HG03565 (cell line): ENCODE results near the gene APOA1.
"Not testable (repeated sequence)": the region's sequence is repeated elsewhere in the genome, so short reads cannot be mapped to it uniquely, and the experiment has no call there.

ENCODE experiments used
- ATAC-seq: cut with Tn5 transposase; IDR thresholded peaks from one replicate; pipeline ENCODE4 v1.9.1; 2021; ENCODE audit warnings: mild to moderate bottlenecking, moderate library complexity; ENCODE audit not compliant: unreplicated experiment

The APOA1 gene

GRCh38 chr11:116835042-116835772, 2.2 kb downstream of the APOA1 start:
- no peak for ATAC-seq

DNA sequence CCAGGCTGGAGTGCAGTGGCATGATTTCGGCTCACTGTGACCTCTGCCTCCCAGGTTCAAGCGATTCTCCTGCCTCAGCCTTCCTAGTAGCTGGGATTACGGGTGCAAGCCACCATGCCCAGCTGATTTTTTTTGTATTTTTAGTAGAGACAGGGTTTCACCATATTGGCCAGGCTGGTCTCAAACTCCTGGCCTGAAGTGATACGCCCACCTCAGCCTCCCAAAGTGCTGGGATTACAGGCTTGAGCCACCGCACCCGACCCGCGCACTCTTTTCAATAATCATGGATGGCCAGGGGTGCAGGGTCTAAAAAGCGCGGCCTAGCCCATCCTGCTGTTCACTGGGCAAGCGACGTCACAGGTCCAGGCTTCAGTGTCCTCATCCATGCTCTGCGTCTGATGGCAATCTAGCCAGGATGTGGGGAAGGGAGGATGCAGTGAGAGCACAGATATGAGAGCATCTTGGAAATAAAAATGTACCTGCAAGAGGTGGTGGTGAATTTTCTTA, 2.8 kb downstream of the APOA1 start:
- not testable (repeated sequence) for ATAC-seq

DNA sequence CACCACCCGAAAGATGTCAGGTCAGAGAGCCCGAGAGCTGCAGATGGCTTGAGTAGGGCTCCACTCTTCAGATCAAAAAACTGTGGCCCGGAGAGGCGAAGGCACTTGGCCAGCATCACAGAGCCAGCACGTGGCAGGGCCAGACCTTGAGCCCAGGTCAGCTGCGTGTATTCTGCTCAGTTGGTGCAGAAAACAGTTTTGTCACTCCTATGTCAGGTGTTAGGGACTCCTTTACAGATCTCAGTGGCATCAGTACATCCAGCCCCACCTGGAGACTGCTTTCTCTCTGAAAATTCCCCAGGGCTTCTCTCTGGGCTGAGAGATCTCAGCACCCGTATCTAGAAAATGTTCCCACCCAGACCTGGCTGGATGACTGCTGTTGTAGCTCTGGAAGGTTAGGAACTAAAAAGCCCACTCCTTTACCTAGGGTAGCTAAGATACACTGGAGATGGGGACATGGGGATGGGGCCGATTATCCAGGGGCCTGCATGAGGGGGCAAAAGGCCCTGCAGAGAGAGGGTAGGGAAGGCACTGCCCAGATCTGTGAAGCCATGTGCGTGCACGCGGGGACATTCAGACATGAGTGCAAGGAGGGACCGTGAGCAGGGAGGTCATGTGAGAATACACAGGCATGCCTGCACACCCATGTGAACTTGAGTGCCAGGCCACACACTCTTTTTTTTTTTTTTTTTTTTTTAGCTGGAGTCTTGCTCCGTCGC, 3.4 kb downstream of the APOA1 start:
- ATAC-seq = no peak

GRCh38 chr11:116833491-116833815, 4.0 kb downstream of the APOA1 start:
- no peak for ATAC-seq

DNA sequence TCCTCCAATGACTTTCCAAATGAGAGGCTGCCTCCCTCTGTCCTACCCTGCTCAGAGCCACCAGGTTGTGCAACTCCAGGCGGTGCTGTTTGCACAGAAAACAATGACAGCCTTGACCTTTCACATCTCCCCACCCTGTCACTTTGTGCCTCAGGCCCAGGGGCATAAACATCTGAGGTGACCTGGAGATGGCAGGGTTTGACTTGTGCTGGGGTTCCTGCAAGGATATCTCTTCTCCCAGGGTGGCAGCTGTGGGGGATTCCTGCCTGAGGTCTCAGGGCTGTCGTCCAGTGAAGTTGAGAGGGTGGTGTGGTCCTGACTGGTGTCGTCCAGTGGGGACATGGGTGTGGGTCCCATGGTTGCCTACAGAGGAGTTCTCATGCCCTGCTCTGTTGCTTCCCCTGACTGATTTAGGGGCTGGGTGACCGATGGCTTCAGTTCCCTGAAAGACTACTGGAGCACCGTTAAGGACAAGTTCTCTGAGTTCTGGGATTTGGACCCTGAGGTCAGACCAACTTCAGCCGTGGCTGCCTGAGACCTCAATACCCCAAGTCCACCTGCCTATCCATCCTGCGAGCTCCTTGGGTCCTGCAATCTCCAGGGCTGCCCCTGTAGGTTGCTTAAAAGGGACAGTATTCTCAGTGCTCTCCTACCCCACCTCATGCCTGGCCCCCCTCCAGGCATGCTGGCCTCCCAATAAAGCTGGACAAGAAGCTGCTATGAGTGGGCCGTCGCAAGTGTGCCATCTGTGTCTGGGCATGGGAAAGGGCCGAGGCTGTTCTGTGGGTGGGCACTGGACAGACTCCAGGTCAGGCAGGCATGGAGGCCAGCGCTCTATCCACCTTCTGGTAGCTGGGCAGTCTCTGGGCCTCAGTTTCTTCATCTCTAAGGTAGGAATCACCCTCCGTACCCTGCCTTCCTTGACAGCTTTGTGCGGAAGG, 4.8 kb downstream of the APOA1 start:
- no peak for ATAC-seq

- no peak for ATAC-seq
Observed at GRCh38 chr11:116831790-116832349, 5.6 kb downstream of the APOA1 start.

GRCh38 chr11:116830184-116830912, 7.1 kb downstream of the APOA1 start:
- no peak for ATAC-seq

DNA sequence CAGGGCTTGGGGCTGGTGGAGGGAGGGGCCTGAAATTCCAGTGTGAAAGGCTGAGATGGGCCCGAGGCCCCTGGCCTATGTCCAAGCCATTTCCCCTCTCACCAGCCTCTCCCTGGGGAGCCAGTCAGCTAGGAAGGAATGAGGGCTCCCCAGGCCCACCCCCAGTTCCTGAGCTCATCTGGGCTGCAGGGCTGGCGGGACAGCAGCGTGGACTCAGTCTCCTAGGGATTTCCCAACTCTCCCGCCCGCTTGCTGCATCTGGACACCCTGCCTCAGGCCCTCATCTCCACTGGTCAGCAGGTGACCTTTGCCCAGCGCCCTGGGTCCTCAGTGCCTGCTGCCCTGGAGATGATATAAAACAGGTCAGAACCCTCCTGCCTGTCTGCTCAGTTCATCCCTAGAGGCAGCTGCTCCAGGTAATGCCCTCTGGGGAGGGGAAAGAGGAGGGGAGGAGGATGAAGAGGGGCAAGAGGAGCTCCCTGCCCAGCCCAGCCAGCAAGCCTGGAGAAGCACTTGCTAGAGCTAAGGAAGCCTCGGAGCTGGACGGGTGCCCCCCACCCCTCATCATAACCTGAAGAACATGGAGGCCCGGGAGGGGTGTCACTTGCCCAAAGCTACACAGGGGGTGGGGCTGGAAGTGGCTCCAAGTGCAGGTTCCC, 7.8 kb downstream of the APOA1 start, which contains the start of gene APOC3:
APOC3 (plus strand) TSS at position 383 of the 659 bp plus-strand sequence. CDS start 676 bp downstream, outside the sequence.
- ATAC-seq = no peak

GRCh38 chr11:116828632-116829524, 8.5 kb downstream of the APOA1 start:
- no peak for ATAC-seq

DNA sequence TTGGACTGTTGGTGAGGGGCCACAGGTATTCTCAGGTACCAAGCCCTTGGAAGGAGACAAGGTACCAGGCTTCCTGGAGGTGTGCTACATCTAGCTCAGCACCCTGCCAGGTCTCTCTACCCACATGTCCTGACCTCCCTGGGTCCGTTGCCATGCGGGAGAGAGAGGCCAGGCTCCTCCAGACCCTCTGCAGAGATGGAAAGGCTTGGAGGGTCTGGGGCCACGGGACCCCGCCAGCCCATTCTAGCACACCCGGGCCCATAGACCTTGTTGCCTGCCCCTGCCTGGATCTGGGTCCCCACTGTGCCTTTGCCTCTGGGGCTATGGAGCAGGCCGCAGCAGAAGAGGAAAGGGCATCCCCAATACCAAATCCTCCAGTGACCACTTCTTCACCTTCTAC, 10.0 kb downstream of the APOA1 start:
- no peak for ATAC-seq

DNA sequence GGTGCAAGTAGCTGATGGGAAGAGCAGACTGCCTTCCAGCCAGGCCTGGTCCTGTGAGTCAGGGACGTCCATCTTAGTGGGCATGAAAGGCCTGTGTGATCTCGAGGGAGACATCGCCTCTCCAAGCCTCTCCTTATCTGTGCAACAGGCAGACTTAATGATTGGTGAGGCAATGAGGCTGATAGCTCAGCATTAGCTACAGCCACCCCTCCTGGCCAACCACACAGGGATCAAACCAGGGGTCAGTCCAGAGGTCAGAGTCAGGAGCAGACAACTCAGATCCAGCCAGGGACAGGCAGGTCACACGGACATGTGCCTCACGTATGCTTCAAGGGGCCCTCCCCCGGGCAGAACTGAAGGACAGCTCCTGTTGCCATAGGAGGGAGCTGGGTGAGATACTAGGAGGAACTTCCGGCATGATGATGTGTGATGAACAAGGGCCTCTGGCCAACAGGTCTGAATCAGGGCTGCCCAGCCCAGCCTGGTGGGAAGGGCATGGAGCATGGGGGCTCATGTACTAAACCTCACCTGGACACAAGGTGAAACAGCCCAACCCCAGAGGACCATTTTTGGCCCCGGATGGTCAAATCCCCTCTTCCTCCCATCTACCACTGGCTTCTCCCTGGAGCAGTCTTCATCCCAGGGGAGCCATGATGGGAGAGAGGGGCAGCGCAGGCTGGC, 10.5 kb downstream of the APOA1 start:
- no peak for ATAC-seq

- no peak for ATAC-seq
Observed at GRCh38 chr11:116825854-116826750, 11.3 kb downstream of the APOA1 start.

DNA sequence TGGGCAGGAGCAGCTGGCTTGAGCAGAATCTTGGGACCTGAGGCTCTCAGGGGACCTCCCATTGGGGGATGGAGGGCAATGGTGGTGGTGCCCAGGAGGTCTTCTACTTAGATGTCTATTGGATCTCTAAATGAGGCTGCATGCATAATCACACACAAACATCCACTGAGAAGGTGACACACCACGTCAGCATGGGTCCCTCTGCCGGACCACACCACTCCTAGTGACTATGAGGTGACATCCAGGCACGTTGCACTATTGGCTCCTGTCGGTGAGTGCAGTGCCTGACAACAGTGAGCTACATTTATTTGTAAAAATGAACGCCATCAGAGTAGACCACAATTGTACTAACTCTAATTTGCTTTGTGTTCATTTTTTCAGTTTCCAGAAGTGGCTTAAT, 12.0 kb downstream of the APOA1 start:
- ATAC-seq = no peak

DNA sequence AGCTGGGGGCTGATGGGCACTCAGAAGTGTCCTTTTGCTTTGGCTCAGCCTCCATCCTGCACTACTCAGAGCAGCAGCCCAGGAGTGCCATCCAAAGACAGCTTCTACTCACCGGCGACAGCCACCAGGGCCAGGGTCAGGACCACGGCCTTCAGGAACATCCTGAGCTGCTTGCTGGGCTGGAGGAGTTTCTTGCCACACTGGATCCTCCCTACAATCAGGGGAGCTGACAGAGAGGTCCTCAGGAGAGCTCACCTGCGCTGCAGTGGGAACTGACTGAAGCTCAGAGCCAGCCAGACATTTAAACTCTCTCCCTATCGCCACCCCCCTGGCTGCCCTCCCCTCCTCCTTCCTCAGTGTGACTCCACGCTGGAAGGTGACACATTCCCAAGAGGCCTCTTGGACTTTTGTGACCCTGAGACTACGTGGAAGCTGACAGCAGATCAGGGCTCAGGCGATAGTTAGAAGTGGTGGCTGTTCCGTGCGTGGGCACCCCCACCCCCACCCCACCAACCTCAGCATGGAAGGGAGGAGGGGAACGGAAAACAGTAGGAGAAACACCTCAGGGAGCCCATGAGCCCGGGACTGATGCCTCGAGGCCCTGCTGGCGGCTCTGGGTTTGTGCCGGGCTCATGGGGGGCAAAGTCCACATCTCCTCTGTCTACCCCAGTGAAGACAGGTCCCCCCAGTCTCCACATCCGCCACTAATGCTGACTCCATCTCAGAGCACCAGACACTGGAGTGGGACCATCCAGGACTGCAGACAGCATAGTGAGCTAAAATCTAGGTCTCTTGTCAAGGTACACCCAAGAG, 14.2 kb downstream of the APOA1 start, which contains the start of gene APOA4:
APOA4 (minus strand) TSS at position 274 of the 813 bp plus-strand sequence; CDS start at position 161, 113 bp downstream.
- ATAC-seq = no peak

- ATAC-seq = no peak
Observed at GRCh38 chr11:116822575-116822974, 14.8 kb downstream of the APOA1 start.
